ENCODE results near the gene TMEM222.
A peak's percentile ranks its signal among the peaks of the same experiment; 100 is the strongest.

TMEM222 gene

GRCh38 chr1:27360159-27361043 lies 38.4 kb downstream of the TMEM222 start:
- peak; percentile 49 for DNase-seq

GRCh38 chr1:27361044-27361402 lies 39.1 kb downstream of the TMEM222 start:
- DNase-seq = no peak

GRCh38 chr1:27361553-27361952 lies 39.6 kb downstream of the TMEM222 start:
- DNase-seq = no peak

GRCh38 chr1:27363766-27364695 lies 42.1 kb downstream of the TMEM222 start:
- no peak for DNase-seq

DNA sequence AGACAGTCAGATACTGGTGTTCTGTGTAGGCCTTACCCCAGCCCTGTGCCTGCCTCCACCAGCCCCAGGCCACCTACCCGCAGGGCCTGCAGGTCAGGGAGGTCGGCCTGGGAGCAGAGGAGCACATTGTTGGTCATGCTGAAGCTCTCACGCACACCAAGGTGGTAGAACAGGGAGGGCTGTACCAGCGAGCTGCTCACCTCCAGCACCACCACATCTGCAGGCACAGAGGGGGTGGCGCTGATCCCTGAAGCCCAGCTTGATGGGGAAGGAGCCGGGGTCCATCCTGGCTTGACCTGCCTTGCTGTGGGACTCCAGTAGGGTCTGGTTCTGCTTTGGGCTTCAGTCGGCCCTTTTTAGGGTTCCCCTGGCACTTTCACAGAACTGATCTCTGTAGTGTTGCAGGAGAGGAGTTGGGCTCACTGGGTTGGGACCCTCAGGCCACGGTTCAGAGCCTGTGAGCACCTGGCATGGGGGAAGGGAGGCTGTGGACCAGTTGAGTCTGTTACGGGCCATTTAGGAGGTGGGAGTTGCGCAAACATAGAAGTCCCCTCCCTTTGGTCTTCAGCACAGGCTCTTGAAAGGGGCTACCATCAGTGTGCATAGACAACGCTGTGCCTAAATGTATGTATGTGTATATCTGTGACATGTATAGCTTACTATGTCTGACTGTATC lies 42.9 kb downstream of the TMEM222 start:
- no peak for DNase-seq

DNA sequence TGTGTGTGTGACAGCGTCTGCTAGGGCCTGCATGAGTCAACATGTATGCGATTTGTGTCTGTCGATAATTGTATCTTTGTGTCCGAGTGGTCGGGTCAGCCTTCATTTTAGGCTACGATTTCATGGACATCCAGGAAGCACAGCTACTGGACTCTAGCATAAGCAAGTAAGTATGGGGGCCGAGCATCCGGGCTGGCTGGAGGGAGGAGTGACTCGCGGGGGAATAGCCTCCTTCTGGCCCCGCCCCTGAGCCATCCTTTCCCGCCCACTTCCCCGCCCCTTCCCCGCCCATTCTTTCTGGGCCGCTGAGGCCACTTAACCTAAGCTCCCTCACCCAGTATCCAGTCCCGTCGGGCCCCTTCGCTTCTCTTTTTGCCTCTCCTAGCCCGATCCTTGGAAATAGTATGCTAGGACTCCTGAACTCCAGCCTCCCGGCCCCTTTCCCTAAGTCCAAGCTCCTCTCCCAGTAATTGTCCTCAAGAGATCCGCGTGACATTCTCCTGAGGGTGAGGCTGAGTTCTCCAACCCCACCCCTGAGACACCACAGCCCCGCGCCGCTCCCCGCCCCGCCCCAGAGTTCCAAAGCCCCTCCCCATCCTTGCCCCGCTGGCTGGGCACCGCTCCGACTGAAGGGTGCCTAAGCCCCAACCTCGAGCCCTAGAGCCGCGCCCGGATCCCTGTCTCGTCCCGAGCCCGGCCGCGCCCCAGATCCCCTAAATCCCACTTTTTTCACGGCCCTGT lies 43.6 kb downstream of the TMEM222 start:
- peak; percentile 71 for DNase-seq

DNA sequence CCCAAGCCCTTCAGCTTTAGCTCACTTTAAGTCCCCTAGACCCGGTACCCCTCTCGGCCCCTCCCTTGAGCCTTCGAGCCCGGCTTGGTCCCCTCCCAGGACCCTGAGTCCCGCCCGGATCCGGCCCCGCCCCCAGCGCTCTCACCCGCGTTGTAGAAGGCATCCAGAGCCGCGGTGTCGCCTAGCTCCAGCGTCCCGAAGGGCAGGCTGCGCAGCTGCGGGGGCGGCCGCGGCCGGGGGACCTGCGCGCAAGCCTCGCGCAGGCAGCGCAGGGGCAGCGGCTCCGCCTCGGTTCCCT lies 44.1 kb downstream of the TMEM222 start:
- peak; percentile 73 for DNase-seq

DNA sequence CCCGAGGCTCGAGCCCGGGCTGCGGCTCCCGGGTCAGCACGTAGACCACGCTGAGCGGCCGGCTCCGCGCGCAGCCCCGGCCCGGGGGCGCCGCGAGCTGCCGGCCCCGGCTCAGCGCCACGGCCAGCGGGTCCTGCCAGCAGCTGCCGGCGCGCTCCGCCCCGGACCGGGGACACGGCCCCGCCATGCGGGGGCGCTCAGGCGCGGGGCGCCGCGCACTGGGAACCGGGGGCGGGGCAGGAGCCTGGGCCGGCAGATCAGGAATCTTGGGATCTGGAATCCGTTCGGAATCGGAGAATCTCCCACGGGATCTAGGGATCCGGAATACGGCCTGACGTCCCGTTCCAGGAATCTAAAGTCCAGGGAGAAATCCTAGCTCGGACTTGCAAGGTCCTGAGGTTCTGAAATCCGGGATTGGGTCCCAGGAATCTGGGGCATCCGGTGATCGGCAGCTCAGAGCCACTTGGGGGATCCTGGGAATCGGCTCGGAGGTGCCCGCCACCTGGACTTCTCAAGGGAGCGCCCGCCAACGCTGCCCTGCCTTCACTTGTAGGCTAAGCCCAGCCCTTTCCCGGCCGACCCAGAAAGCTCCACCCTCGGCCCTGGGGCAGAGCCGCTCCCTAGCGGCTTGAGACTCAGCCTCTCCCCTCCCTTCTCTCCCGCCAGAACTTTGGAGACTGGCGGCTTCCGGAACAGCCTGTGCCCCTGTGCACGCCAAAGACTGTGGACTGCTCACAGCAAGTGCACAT lies 44.6 kb downstream of the TMEM222 start, which contains the start of gene MAP3K6:
MAP3K6 (minus strand) TSS at position 551 of the 749 bp plus-strand sequence; CDS start at position 187, 364 bp downstream.
- peak; percentile 32 for DNase-seq

GRCh38 chr1:27367160-27367650 lies 45.2 kb downstream of the TMEM222 start:
- DNase-seq = no peak

- DNase-seq = no peak
Measured at GRCh38 chr1:27368869-27369582, 47.1 kb downstream of the TMEM222 start.

DNA sequence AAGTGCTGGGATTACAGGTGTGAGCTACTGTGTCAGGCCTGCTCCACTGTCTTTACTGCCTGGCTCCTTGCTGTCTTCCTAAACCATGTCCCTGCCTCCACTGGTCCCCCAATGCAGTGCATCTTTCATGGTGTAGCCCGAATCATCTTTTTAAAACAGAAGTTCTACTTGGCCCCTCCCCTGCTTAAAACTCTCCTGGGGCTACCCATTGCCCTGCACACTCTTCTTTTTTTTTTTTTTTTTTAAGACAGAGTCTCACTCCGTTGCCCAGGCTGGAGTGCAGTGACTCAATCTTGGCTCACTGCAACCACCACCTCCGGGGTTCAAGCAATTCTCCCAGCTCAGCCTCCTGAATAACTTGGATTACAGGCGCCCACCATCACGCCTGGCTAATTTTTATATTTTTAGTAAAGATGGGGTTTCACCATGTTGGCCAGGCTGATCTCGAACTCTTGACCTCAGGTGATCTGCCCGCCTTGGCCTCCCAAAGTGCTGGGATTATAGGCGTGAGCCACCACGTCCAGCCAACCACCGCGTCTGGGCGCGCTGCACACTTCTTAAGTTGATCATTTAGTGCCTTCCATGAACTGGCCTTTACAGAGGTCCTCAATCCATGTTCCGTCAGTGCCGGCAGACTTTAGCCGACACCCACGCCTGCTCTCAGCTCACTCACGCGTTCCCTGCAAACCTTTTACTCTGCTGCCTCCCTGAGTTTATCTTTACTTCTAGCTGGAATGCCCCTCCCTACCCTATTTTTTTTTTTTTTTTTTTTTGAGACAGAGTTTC lies 50.3 kb downstream of the TMEM222 start:
- no peak for DNase-seq

DNA sequence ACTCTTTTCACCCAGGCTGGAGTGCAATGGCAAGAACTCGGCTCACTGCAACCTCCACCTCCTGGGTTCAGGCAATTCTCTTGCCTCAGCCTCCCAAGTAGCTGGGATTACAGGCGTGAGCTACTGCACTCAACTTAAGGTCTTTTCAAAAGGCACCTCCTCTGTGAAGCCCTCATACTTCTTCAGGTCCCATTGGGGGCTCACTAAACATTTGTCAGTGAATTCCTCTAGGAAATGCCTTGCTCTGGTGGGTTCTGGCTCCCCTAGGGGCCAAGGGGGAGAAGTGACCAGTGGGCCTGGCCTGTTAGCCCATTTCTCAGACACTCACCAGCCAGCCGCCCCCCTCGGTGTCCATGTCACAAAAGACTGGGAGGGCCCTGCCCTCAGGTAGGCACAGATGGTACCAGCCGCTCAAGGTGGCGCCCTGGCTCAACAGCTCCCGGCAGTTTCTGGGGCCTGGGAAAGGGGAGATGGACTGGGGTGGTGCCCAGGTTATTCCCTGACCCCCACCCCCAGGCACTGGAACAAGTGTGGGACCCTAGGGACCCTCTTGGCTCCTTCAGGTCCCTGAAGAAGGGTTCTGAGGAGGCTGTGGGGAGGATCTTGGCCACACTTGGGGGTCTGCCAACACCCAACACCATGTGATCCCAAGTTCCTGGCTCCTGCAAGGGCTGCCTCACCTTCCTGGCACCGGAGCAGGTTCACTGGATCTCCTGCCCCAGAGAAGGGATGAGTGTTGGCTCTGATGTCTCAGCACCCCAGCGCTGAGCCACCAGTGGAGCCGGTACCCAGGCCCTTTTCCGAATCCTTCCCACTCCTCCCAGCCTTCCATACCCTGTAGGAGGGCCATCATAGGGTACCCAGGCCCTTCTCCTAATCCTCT lies 51.1 kb downstream of the TMEM222 start:
- DNase-seq = no peak

GRCh38 chr1:27374362-27375086 lies 52.6 kb downstream of the TMEM222 start, which contains the start of gene FCN3:
Gene FCN3 (minus strand): TSS chr1:27374824. CDS start chr1:27374818, 6 bp downstream.
- DNase-seq = no peak

- DNase-seq = no peak
Measured at GRCh38 chr1:27377760-27378495, 56.0 kb downstream of the TMEM222 start.

- DNase-seq = no peak
Measured at GRCh38 chr1:27379564-27380122, 57.7 kb downstream of the TMEM222 start.

DNA sequence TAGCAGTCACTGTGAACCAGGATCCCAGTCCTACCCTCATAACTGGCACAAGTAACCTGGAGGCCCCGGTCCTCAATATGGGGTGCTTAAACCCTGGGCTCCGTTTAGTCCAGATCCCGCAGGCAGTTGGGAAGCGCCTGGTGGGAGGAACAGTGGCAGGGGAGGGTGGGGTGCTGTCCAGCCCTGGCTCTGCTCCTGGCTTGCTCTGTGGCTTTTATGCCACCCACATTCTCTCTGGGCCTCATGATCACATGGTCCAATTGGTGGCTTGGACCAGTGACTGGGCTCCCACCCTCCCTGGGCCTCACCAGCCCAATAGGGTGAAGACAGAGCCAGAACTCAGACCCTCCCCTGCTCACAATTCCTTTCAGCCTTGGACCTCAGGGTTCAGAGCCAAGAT lies 58.3 kb downstream of the TMEM222 start:
- DNase-seq = no peak
